HG03196 (cell line): ENCODE results near the gene ZNF275.
"Not testable (repeated sequence)": the region's sequence is repeated elsewhere in the genome, so short reads cannot be mapped to it uniquely, and the experiment has no call there.

ENCODE experiments used
- ATAC-seq: cut with Tn5 transposase; IDR thresholded peaks from one replicate; pipeline ENCODE4 v1.9.1; 2021; ENCODE audit not compliant: unreplicated experiment

The ZNF275 gene

GRCh38 chrX:153387345-153387744 lies 53.4 kb downstream of the ZNF275 start:
- ATAC-seq, result no peak

DNA sequence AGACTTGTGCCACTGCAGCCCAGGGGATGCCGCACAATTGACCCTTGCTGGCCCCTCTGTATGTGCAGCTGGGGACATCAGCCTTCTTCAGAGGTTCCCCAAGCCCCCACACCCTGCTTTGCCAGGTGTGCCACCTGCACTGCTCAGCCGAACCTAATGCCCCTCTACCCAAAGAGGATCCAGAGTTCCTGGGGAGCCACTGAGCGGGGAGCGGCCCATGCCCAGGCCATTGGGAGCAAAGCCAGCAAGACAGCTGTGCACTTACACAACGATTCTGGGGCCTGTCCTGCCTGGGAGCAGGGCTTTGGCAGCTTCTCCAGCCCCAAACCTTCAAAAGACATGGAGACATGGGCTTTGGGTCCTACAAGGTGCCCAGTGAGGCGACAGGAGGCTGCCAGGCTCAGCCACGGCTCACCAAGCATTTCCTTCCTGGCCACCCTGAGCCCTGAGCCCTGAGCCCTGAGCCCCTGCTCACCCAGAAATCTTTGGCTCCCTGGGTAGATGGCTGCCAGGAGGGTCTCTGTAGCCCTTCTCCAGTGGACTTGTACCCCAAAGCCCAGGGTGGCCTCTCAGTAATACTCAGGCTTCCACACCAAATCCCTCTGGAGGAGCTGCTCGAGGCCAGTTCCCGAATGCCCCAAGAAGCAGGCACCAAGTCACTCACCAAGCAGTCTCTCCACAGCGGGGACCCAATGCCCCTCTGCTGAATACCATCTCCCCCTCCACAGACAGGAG lies 54.2 kb downstream of the ZNF275 start:
- no peak for ATAC-seq

- ATAC-seq, result no peak
These were observed 54.9 kb downstream of the ZNF275 start for GRCh38 chrX:153388722-153389459.

- not testable (repeated sequence) for ATAC-seq
These were observed 55.5 kb downstream of the ZNF275 start for GRCh38 chrX:153389460-153389768.

DNA sequence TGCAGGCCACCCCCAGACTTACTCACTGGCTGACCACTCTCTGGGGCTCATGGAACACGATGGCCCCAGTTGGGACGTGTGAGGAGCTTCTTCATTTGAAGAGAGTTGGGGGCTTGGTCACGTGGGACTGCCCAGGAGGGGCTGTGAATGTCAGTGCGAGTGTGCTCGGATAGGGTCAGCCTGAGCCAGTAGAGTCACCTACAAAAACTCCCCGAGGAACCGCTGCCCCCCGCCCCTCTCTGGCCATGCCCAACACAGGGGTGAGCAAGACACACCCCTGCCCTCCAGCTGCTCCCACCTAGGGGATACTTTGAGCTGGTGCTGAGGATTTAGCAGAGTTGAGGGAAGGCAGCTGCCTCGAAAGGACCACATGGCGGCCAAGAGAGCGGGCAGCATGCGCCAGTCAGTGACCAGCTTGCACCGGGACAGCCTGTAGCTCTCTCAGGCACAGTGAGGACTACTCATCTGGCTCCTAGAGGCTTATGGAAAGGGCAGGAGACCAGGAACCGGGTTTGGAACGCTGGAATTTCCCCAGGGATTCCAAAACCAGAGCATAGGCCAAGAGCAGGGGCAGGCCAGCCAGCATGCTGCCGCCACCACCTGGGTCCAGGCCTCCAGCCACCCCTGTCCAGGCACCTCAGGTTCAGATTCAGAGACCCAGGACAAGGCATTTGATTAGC lies 58.8 kb downstream of the ZNF275 start:
- ATAC-seq, result no peak

- no peak for ATAC-seq
These were observed 60.7 kb downstream of the ZNF275 start for GRCh38 chrX:153394612-153395011.

- ATAC-seq, result no peak
These were observed 61.8 kb downstream of the ZNF275 start for GRCh38 chrX:153395613-153396319.

GRCh38 chrX:153396320-153397195 lies 62.6 kb downstream of the ZNF275 start:
- no peak for ATAC-seq

GRCh38 chrX:153397256-153397960 lies 63.5 kb downstream of the ZNF275 start:
- ATAC-seq, result no peak

- no peak for ATAC-seq
These were observed 64.5 kb downstream of the ZNF275 start for GRCh38 chrX:153398275-153398960.

- ATAC-seq, result no peak
These were observed 66.5 kb downstream of the ZNF275 start for GRCh38 chrX:153400146-153401132.

- ATAC-seq, result no peak
These were observed 67.3 kb downstream of the ZNF275 start, which contains the start of gene PNMA6E for GRCh38 chrX:153401133-153401764. PNMA6E (minus strand) TSS chrX:153401350; CDS start chrX:153398849, 2,501 bp downstream.
